IMR-90 (cell line): ENCODE data around the gene RABEP2. TPM values are rescaled to one million over a fixed set of nuclear protein-coding genes. Genes with fewer than 3 reads are reported as not detected.

Experiments
- ATAC-seq: fragments of 200-7000 bp; cut with Tn5 transposase; 2 replicates; pipeline ENCODE4 v1.9.1; 2020; ENCODE audit warnings: low read depth, mild to moderate bottlenecking, moderate library complexity
- BruUV-seq: library from RNA; stranded (reverse); fragments of 400-500 nt; replicated peaks from 2 replicates; lab custom pipeline; 2021; lab: Mats Ljungman, UMichigan
- CTCF ChIA-PET: fragments of 300-600 bp; formaldehyde crosslinking; extraction: SDS; loops from one replicate; lab custom pipeline; 2021; ENCODE audit warnings: antibody characterized with exemption; lab: Yijun Ruan, JAX
- POLR2A ChIA-PET: fragments of 300-600 bp; sonication (Branson Sonifier 250); formaldehyde crosslinking; loops from one replicate; lab custom pipeline; 2022; ENCODE audit warnings: antibody characterized with exemption; ENCODE audit not compliant: unreplicated experiment; lab: Charles Lee
- DNase-seq: peaks from one replicate; pipeline ENCODE4 v3.0.0; 2013
- H2AFZ ChIP-seq: replicated peaks from 2 replicates; pipeline ENCODE3; 2013; ENCODE audit warnings: low read length, mild to moderate bottlenecking; ENCODE audit not compliant: poor library complexity
- H2AK5ac ChIP-seq: 2 replicates; pipeline ENCODE4 v1.6.1; 2013; ENCODE audit warnings: low read depth, low read length, inconsistent platforms
- H2AK9ac ChIP-seq: replicated peaks from 2 replicates; pipeline ENCODE3; 2013; ENCODE audit warnings: mild to moderate bottlenecking, low read depth, low read length, moderate library complexity; ENCODE audit not compliant: poor library complexity
- H2BK120ac ChIP-seq: 2 replicates; pipeline ENCODE4 v1.6.1; 2013; ENCODE audit warnings: low read depth, low read length, inconsistent platforms
- H2BK15ac ChIP-seq: 3 replicates; pipeline ENCODE4 v1.6.1; 2013; ENCODE audit warnings: low read depth, low read length, inconsistent platforms
- H2BK20ac ChIP-seq: 2 replicates; pipeline ENCODE4 v1.6.1; 2013; ENCODE audit warnings: low read depth, mild to moderate bottlenecking, inconsistent platforms, low read length, moderate library complexity
- H2BK5ac ChIP-seq: 2 replicates; pipeline ENCODE4 v1.6.1; 2013; ENCODE audit warnings: mild to moderate bottlenecking, low read depth, low read length, inconsistent platforms; ENCODE audit not compliant: poor library complexity, severe bottlenecking
- H3K14ac ChIP-seq: replicated peaks from 2 replicates; pipeline ENCODE4 v1.6.1; 2013; ENCODE audit warnings: low read depth, low read length, inconsistent platforms
- H3K18ac ChIP-seq: 2 replicates; pipeline ENCODE4 v1.6.1; 2013; ENCODE audit warnings: low read depth, low read length, control low read depth
- H3K23ac ChIP-seq: 2 replicates; pipeline ENCODE4 v1.6.1; 2013; ENCODE audit warnings: low read depth, low read length, inconsistent platforms
- H3K27ac ChIP-seq: 2 replicates; pipeline ENCODE4 v1.5.1; 2013; ENCODE audit warnings: mild to moderate bottlenecking, control low read depth, low read length; ENCODE audit not compliant: insufficient read depth
- H3K27me3 ChIP-seq: 2 replicates; pipeline ENCODE4 v1.6.1; 2013; ENCODE audit warnings: low read length; ENCODE audit not compliant: control insufficient read depth, insufficient read depth
- H3K36me3 ChIP-seq: 2 replicates; pipeline ENCODE4 v1.6.1; 2013; ENCODE audit warnings: low read length, mixed read lengths; ENCODE audit not compliant: control insufficient read depth, insufficient read depth
- H3K4ac ChIP-seq: 2 replicates; pipeline ENCODE4 v1.6.1; 2013; ENCODE audit warnings: low read depth, low read length, inconsistent platforms
- H3K4me1 ChIP-seq: 2 replicates; pipeline ENCODE4 v1.6.1; 2013; ENCODE audit warnings: low read length, mixed read lengths; ENCODE audit not compliant: control insufficient read depth, insufficient read depth
- H3K4me2 ChIP-seq: 2 replicates; pipeline ENCODE4 v1.6.1; 2013; ENCODE audit warnings: low read depth, mild to moderate bottlenecking, control low read depth, low read length, moderate library complexity
- H3K4me3 ChIP-seq: 2 replicates; pipeline ENCODE4 v1.5.1; 2013; ENCODE audit warnings: low read depth, mild to moderate bottlenecking, control low read depth, low read length, moderate library complexity; ENCODE audit not compliant: insufficient read depth
- H3K56ac ChIP-seq: 2 replicates; pipeline ENCODE4 v1.6.1; 2013; ENCODE audit warnings: low read length, inconsistent platforms; ENCODE audit not compliant: insufficient read depth; ENCODE audit errors: extremely low read depth
- H3K79me1 ChIP-seq, 2 experiments: 2 replicates each; pipeline ENCODE4 v1.6.1; 2013; ENCODE audit warnings: low read length in 2 of 2, inconsistent platforms in 1 of 2, low read depth in 1 of 2
- H3K9ac ChIP-seq: 2 replicates; pipeline ENCODE4 v1.6.1; 2013; ENCODE audit warnings: low read depth, low read length, control low read depth
- H3K9me1 ChIP-seq: 2 replicates; pipeline ENCODE4 v1.6.1; 2013; ENCODE audit warnings: low read length, inconsistent platforms; ENCODE audit not compliant: insufficient read depth
- H3K9me3 ChIP-seq: 2 replicates; pipeline ENCODE4 v1.6.1; 2013; ENCODE audit warnings: low read length; ENCODE audit not compliant: control insufficient read depth, insufficient read depth
- H4K20me1 ChIP-seq: 2 replicates; pipeline ENCODE4 v1.6.1; 2013; ENCODE audit warnings: low read length, inconsistent platforms; ENCODE audit not compliant: insufficient read depth
- H4K5ac ChIP-seq: 2 replicates; pipeline ENCODE4 v1.6.1; 2013; ENCODE audit warnings: mild to moderate bottlenecking, low read depth, low read length, control low read depth
- H4K8ac ChIP-seq, 2 experiments: 2 replicates each; pipeline ENCODE4 v1.6.1; 2013; ENCODE audit warnings: low read depth in 2 of 2, low read length in 2 of 2, control low read depth in 1 of 2, inconsistent platforms in 1 of 2
- H4K91ac ChIP-seq: 2 replicates; pipeline ENCODE4 v1.6.1; 2013; ENCODE audit warnings: low read depth, low read length, inconsistent platforms; ENCODE audit not compliant: insufficient read depth
- BHLHE40 ChIP-seq: fragments of 150-350 bp; IDR thresholded peaks from 2 replicates; pipeline ENCODE4 v1.6.1; 2016; ENCODE audit warnings: mild to moderate bottlenecking, low read depth, low read length
- CTCF ChIP-seq: conservative IDR thresholded peaks from 2 replicates; pipeline ENCODE4 v1.5.1; 2012; ENCODE audit warnings: mild to moderate bottlenecking, low read depth, low read length, improper control_type of control experiment
- ELK1 ChIP-seq: fragments of 150-350 bp; IDR thresholded peaks from 2 replicates; pipeline ENCODE4 v1.6.1; 2016; ENCODE audit warnings: low read depth, mild to moderate bottlenecking, low read length, moderate library complexity, borderline replicate concordance
- FOS ChIP-seq: fragments of 150-350 bp; IDR thresholded peaks from 2 replicates; pipeline ENCODE4 v1.6.1; 2016; ENCODE audit warnings: low read depth, low read length
- MXI1 ChIP-seq: IDR thresholded peaks from 2 replicates; pipeline ENCODE4 v1.6.1; 2012; ENCODE audit warnings: low read depth, mild to moderate bottlenecking, low read length, moderate library complexity, borderline replicate concordance
- NFE2L2 ChIP-seq: fragments of 150-350 bp; IDR thresholded peaks from 2 replicates; pipeline ENCODE4 v1.6.1; 2016; ENCODE audit warnings: low read depth, mild to moderate bottlenecking, low read length
- RAD21 ChIP-seq: IDR thresholded peaks from 2 replicates; pipeline ENCODE4 v1.6.1; 2012; ENCODE audit warnings: low read length, improper control_type of control experiment
- RCOR1 ChIP-seq: IDR thresholded peaks from 2 replicates; pipeline ENCODE4 v1.6.1; 2012; ENCODE audit warnings: mild to moderate bottlenecking, low read length, improper control_type of control experiment; ENCODE audit not compliant: insufficient replicate concordance
- SMC3 ChIP-seq: fragments of 150-350 bp; IDR thresholded peaks from 2 replicates; pipeline ENCODE4 v1.6.1; 2016; ENCODE audit warnings: low read depth, mild to moderate bottlenecking, antibody characterized with exemption, low read length, moderate library complexity
- WGBS, 2 experiments: methylation state at CpG; one replicate each; pipeline versions ENCODE4 v1.1.5 to v1.1.7; 2013; ENCODE audit warnings: missing lambda C conversion rate in 2 of 2; ENCODE audit not compliant: insufficient read length in 1 of 2; ENCODE audit errors: extremely low coverage in 2 of 2; 5-methylcytosine and 5-hydroxymethylcytosine counted together
- dilution Hi-C: fragments of 300-500 bp; cut with HindIII; formaldehyde crosslinking; loops from one replicate; pipeline ENCODE4 v1.14.3; 2018; ENCODE audit warnings: low sequenced_read_pairs; ENCODE audit not compliant: unreplicated experiment
- in situ Hi-C: fragments of 300-500 bp; cut with MboI; formaldehyde crosslinking; loops from 3 replicates; pipeline ENCODE4 v1.14.3; 2019; ENCODE audit warnings: low sequenced_read_pairs, inconsistent platforms, mixed read lengths
- intact Hi-C: fragments of 100-400 bp; cut with micrococcal nuclease; formaldehyde crosslinking; loops from 2 replicates; pipeline ENCODE4 v1.10.0; 2022
- polyA plus RNA-seq, 3 experiments: library from polyadenylated mRNA; depleted of rRNA; stranded (reverse); fragments of >200 nt; gene quantifications; 2 replicates each; pipeline ENCODE4 v1.2.3, GENCODE V29; 2012; ENCODE audit warnings: low replicate concordance in 1 of 3
- total RNA-seq: library from RNA; depleted of rRNA; stranded (reverse); fragments of >200 nt; gene quantifications from 2 replicates; pipeline ENCODE4 v1.2.3, GENCODE V29; 2012
- TF ChIP-seq, protein P1 (sequence below): fragments of 150-350 bp; IDR thresholded peaks from 2 replicates; pipeline ENCODE4 v1.6.1; 2017; ENCODE audit warnings: mild to moderate bottlenecking, antibody characterized with exemption, low read length, low read depth

Gene RABEP2
- total and polyA plus RNA-seq, 2 of the 4 experiments (the other 2 are of a cell fraction), result 12.2 to 20.0 TPM

GRCh38 chr16:28918698-28919097, 6.3 kb downstream of the RABEP2 start:
- Histone ChIP-seq H4K8ac (no peak overlapping the region), H2AK5ac (no peak overlapping the region), H3K9ac (no peak overlapping the region), H3K36me3 (peaks cover 30% of the 10 kb centered on the region), H3K4ac (no peak overlapping the region), H2AFZ (no peak overlapping the region), H3K27me3 (no peaks in the 10 kb centered on the region), H3K9me3 (no peaks in the 10 kb centered on the region), H3K23ac (no peak overlapping the region), H4K20me1 (no peaks in the 10 kb centered on the region), H3K9me1 (no peaks in the 10 kb centered on the region; the same call in 1 of the 2 replicates), H2AK9ac (no peak overlapping the region), H3K4me2 (no peak overlapping the region), H3K56ac (no peak overlapping the region), H3K79me1 (peaks cover 0 to 6% of the 10 kb centered on the region in 2 experiments; a peak in 2 of 4 replicates), H3K14ac (no peak overlapping the region), H2BK5ac (no peak overlapping the region), H3K27ac (no peak overlapping the region), H2BK120ac (no peak overlapping the region), H2BK20ac (no peak overlapping the region), H4K91ac (no peak overlapping the region), H2BK15ac (no peak overlapping the region), H3K18ac (no peak overlapping the region), H4K5ac (no peak overlapping the region), H3K4me3 (no peak overlapping the region), H3K4me1 (no peaks in the 10 kb centered on the region)
- no TSS peak for BruUV-seq
- ChIA-PET POLR2A (no interaction called here), CTCF (no interaction called here)
- dilution Hi-C loops, result no loop called here
- ATAC-seq, result no peak
- in situ Hi-C loops, result no loop called here
- no CpG with 5 or more reads among the region's 3 CpGs for WGBS, 2 experiments
- no peak for DNase-seq
- no peak for TF ChIP-seq MXI1
- no peak for TF ChIP-seq ELK1
- no peak for TF ChIP-seq RAD21
- TF ChIP-seq NFE2L2, result no peak
- no peak for TF ChIP-seq CTCF
- TF ChIP-seq BHLHE40, result no peak
- no peak for TF ChIP-seq RCOR1
- TF ChIP-seq FOS, result no peak
- TF ChIP-seq, protein P1, sequence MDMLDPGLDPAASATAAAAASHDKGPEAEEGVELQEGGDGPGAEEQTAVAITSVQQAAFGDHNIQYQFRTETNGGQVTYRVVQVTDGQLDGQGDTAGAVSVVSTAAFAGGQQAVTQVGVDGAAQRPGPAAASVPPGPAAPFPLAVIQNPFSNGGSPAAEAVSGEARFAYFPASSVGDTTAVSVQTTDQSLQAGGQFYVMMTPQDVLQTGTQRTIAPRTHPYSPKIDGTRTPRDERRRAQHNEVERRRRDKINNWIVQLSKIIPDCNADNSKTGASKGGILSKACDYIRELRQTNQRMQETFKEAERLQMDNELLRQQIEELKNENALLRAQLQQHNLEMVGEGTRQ, result no peak
- TF ChIP-seq SMC3, result no peak
- intact Hi-C loops, result loop anchor here (5.0 kb wide), 1 partner anchor 36 kb away; no protein-coding TSS in a partner anchor
